Measurements from ENCODE around the gene CYP46A1.
A peak's percentile ranks its signal among the peaks of the same experiment; 100 is the strongest.

The CYP46A1 gene

GRCh38 chr14:99685596-99685995, 1.5 kb downstream of the CYP46A1 start:
- intact Hi-C loops (cut with DNase I): no loop called here
- DNase-seq: no peak

- DNase-seq: peak in 1 of 10 donors; percentile 67
- intact Hi-C loops (cut with DNase I): no loop called here
Observed at GRCh38 chr14:99686557-99687283, 2.6 kb downstream of the CYP46A1 start.

GRCh38 chr14:99687284-99688209, 3.4 kb downstream of the CYP46A1 start:
- DNase-seq: peak in 1 of 10 donors; percentile 67
- intact Hi-C loops (cut with DNase I): no loop called here

- intact Hi-C loops (cut with DNase I): no loop called here
Observed at GRCh38 chr14:99688210-99688581, 4.1 kb downstream of the CYP46A1 start.

GRCh38 chr14:99688629-99689028, 4.5 kb downstream of the CYP46A1 start:
- DNase-seq: no peak
- intact Hi-C loops (cut with DNase I): no loop called here

More at GRCh38 chr14:99688210-99688581, 4.1 kb downstream of the CYP46A1 start:
- no peak for DNase-seq

- DNase-seq: no peak
- intact Hi-C loops (cut with DNase I): no loop called here
Observed at GRCh38 chr14:99689266-99690236, 5.5 kb downstream of the CYP46A1 start.

GRCh38 chr14:99690636-99691035, 6.5 kb downstream of the CYP46A1 start:
- no peak for DNase-seq
- intact Hi-C loops (cut with DNase I): no loop called here

GRCh38 chr14:99691111-99691885, 7.2 kb downstream of the CYP46A1 start:
- DNase-seq: peak in 1 of 10 donors; percentile 64
- intact Hi-C loops (cut with DNase I): no loop called here

GRCh38 chr14:99693918-99694317, 9.8 kb downstream of the CYP46A1 start:
- no peak for DNase-seq
- intact Hi-C loops (cut with DNase I): no loop called here

GRCh38 chr14:99696929-99697328, 12.8 kb downstream of the CYP46A1 start:
- intact Hi-C loops (cut with DNase I): no loop called here
- DNase-seq: no peak

- intact Hi-C loops (cut with DNase I): no loop called here
- DNase-seq: no peak
Observed at GRCh38 chr14:99698236-99698635, 14.1 kb downstream of the CYP46A1 start.

GRCh38 chr14:99698642-99699041, 14.5 kb downstream of the CYP46A1 start:
- intact Hi-C loops (cut with DNase I): no loop called here
- no peak for DNase-seq

GRCh38 chr14:99699085-99699760, 15.1 kb downstream of the CYP46A1 start:
- DNase-seq: no peak
- intact Hi-C loops (cut with DNase I): no loop called here

GRCh38 chr14:99699861-99700260, 15.8 kb downstream of the CYP46A1 start:
- no peak for DNase-seq

GRCh38 chr14:99700379-99700778, 16.3 kb downstream of the CYP46A1 start:
- intact Hi-C loops (cut with DNase I): no loop called here
- DNase-seq: no peak

More at GRCh38 chr14:99699861-99700260, 15.8 kb downstream of the CYP46A1 start:
- intact Hi-C loops (cut with DNase I): no loop called here

GRCh38 chr14:99701260-99701659, 17.2 kb downstream of the CYP46A1 start:
- intact Hi-C loops (cut with DNase I): no loop called here
- no peak for DNase-seq

GRCh38 chr14:99702115-99702514, 18.0 kb downstream of the CYP46A1 start:
- intact Hi-C loops (cut with DNase I): no loop called here
- no peak for DNase-seq

- intact Hi-C loops (cut with DNase I): no loop called here
- no peak for DNase-seq
Observed at GRCh38 chr14:99703381-99703780, 19.3 kb downstream of the CYP46A1 start.

- DNase-seq: no peak
- intact Hi-C loops (cut with DNase I): no loop called here
Observed at GRCh38 chr14:99704037-99704436, 19.9 kb downstream of the CYP46A1 start.
